Measurements from ENCODE around the gene MYBPC3.

DNA sequence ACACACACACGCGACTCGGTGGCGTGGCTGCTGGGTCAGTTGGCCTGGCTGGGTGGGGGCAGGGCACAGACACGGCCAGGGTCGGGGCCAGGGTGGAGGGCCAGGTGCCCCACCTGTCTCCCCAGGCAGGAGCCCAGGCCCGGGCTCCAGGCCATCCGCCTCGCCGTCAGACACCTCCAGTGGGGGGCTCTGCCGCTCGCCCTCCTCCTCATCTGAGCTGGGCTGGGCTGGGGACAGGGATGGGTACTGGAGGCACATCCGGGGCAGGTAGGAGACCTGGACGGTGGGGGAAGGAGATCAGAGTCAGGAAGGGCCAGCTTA is 6.2 kb upstream of the MYBPC3 start:
- TF ChIP-seq, protein P1, sequence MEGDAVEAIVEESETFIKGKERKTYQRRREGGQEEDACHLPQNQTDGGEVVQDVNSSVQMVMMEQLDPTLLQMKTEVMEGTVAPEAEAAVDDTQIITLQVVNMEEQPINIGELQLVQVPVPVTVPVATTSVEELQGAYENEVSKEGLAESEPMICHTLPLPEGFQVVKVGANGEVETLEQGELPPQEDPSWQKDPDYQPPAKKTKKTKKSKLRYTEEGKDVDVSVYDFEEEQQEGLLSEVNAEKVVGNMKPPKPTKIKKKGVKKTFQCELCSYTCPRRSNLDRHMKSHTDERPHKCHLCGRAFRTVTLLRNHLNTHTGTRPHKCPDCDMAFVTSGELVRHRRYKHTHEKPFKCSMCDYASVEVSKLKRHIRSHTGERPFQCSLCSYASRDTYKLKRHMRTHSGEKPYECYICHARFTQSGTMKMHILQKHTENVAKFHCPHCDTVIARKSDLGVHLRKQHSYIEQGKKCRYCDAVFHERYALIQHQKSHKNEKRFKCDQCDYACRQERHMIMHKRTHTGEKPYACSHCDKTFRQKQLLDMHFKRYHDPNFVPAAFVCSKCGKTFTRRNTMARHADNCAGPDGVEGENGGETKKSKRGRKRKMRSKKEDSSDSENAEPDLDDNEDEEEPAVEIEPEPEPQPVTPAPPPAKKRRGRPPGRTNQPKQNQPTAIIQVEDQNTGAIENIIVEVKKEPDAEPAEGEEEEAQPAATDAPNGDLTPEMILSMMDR (IDR thresholded peaks at IDR 0.05): no peak
- TF ChIP-seq POLR2A (IDR thresholded peaks at IDR 0.05) (no peak), EP300 (IDR thresholded peaks at IDR 0.05) (no peak)

Data from tibial nerve (tissue), 4 donors.